HS-5 (cell line): ENCODE data around the gene CCDC69.
A peak's percentile ranks its signal among the peaks of the same experiment; 100 is the strongest.

Experiments
- DNase-seq: peaks from one replicate; pipeline ENCODE4 v3.0.0-alpha.2; 2012; ENCODE audit warnings: low read depth

CCDC69 gene

GRCh38 chr5:151164687-151165392 lies 59.1 kb downstream of the CCDC69 start:
- no peak for DNase-seq

- DNase-seq, result no peak
Observed at GRCh38 chr5:151162776-151163175, 61.1 kb downstream of the CCDC69 start.

- no peak for DNase-seq
Observed at GRCh38 chr5:151159649-151160373, 64.1 kb downstream of the CCDC69 start.

GRCh38 chr5:151158287-151158661 lies 65.6 kb downstream of the CCDC69 start:
- no peak for DNase-seq

- peak; percentile 36 for DNase-seq
Observed at GRCh38 chr5:151157426-151158286, 66.2 kb downstream of the CCDC69 start, which contains the start of gene ANXA6. TSS of gene ANXA6 (minus strand) at chr5:151157779. CDS start at chr5:151147901, 9,878 bp downstream.

- DNase-seq, result no peak
Observed at GRCh38 chr5:151156507-151157420, 67.1 kb downstream of the CCDC69 start.

- peak; percentile 19 for DNase-seq
Observed at GRCh38 chr5:151155775-151156506, 68.0 kb downstream of the CCDC69 start.

- DNase-seq, result no peak
Observed at GRCh38 chr5:151154931-151155774, 68.7 kb downstream of the CCDC69 start.

GRCh38 chr5:151153766-151154272 lies 70.1 kb downstream of the CCDC69 start:
- DNase-seq, result no peak

- no peak for DNase-seq
Observed at GRCh38 chr5:151153300-151153699, 70.6 kb downstream of the CCDC69 start.

- no peak for DNase-seq
Observed at GRCh38 chr5:151151793-151152192, 72.1 kb downstream of the CCDC69 start.

- DNase-seq, result no peak
Observed at GRCh38 chr5:151151263-151151660, 72.6 kb downstream of the CCDC69 start.

- no peak for DNase-seq
Observed at GRCh38 chr5:151150471-151151262, 73.2 kb downstream of the CCDC69 start.

- no peak for DNase-seq
Observed at GRCh38 chr5:151148583-151148982, 75.3 kb downstream of the CCDC69 start.

- no peak for DNase-seq
Observed at GRCh38 chr5:151147033-151147432, 76.9 kb downstream of the CCDC69 start.

GRCh38 chr5:151146061-151146460 lies 77.8 kb downstream of the CCDC69 start:
- DNase-seq, result no peak

- DNase-seq, result no peak
Observed at GRCh38 chr5:151144922-151145321, 79.0 kb downstream of the CCDC69 start.

- no peak for DNase-seq
Observed at GRCh38 chr5:151144275-151144674, 79.6 kb downstream of the CCDC69 start.

- DNase-seq, result no peak
Observed at GRCh38 chr5:151143645-151144044, 80.2 kb downstream of the CCDC69 start.
